ENCODE measurements around the gene PROP1. TPM values are rescaled to one million over a fixed set of nuclear protein-coding genes. Genes with fewer than 3 reads are reported as not detected.
A peak's percentile ranks its signal among the peaks of the same experiment; 100 is the strongest.
"Not testable (repeated sequence)": the region's sequence is repeated elsewhere in the genome, so short reads cannot be mapped to it uniquely, and the experiment has no call there.

PROP1 gene
- not detected in 2 replicates for total RNA-seq (ENCODE audit: low replicate concordance)

DNA sequence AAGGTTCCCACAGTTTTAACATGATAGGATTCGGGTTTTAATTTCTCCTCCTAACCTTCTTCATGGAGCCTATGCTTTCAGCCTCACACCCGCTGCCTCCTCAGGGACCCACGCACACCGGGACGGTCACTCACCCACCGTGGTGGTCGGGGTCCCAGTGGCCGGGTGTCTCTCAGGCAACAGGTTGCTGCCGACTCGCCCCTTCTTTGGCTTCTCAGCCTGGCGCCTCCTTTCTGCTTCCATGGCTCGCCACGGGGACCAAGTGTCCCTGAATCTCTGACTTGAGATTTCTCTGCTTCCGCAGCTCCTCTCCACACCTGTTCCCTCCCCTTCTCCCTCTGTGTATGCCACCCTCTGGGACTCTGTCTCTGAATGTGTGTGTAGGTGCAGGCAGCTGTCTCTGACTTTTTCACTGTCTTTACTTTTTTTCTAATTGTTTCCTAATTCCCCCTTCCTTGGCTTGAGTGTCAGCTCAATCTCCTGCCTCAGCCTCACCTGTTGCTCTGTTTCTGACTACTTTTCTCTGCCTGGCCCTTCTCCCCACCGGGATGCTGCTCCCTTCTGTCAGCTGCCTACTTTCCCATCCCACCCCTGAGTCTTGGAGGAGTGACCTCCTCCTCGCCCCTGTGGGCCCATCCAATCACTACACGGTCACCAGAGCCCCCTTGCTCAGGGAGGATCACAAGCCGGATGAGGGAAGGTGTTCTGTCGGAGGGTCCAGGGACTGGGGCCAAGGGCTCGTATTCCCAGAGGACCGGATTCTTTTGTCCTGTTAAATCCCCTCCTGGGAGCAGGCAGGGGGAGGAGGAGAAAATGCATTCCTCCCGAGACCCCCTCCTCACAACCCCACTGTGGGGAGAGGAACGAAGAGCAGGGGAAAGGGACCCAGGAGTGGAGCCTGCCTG, at the start of gene PROP1:
PROP1 (minus strand) TSS at position 552 of the 905 bp plus-strand sequence; CDS start at position 243, 309 bp downstream.
- no peak for DNase-seq (ENCODE audit: low read depth)
- TF ChIP-seq, protein P1, sequence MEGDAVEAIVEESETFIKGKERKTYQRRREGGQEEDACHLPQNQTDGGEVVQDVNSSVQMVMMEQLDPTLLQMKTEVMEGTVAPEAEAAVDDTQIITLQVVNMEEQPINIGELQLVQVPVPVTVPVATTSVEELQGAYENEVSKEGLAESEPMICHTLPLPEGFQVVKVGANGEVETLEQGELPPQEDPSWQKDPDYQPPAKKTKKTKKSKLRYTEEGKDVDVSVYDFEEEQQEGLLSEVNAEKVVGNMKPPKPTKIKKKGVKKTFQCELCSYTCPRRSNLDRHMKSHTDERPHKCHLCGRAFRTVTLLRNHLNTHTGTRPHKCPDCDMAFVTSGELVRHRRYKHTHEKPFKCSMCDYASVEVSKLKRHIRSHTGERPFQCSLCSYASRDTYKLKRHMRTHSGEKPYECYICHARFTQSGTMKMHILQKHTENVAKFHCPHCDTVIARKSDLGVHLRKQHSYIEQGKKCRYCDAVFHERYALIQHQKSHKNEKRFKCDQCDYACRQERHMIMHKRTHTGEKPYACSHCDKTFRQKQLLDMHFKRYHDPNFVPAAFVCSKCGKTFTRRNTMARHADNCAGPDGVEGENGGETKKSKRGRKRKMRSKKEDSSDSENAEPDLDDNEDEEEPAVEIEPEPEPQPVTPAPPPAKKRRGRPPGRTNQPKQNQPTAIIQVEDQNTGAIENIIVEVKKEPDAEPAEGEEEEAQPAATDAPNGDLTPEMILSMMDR (IDR thresholded peaks at IDR 0.05; ENCODE audit: insufficient read depth, low read length) = no peak
- H3K4me3 ChIP-seq (ENCODE audit: low read depth, low read length) = no peak within 1 kb of the TSS

DNA sequence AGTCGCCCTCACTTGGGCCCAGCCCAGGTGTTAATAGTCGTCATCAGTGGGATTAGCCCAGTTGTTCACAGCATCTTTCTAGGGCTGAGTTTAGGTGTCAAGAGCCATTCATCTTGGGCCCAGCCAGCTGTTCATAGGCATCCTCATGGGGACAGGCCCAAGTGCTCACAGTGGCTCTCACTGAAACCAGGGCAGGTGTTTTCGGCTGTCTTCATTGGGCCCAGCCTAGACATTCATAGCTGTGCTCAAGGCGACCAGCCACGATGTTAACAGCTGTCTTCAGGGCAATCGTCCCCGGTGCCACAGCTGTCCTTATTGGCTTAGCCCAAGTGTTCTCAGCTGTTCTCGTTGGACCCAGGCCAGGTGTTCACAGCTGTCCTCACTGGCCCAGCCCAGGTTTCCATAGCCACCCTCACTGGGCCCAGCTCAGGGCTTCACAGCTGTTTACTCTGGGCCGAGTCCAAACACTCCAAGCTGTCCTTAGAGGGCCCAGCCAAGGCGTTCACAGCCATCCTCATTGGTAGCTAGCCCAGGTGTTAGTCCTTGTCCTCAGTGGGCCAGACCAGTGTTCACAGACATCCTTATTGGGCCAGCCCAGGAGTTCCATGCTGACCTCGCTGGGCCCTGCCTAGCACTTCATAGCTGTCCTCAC, 23.5 kb upstream of the PROP1 start:
- H3K4me3 ChIP-seq (ENCODE audit: low read depth, low read length); DNase-seq (ENCODE audit: low read depth): not testable (repeated sequence)

DNA sequence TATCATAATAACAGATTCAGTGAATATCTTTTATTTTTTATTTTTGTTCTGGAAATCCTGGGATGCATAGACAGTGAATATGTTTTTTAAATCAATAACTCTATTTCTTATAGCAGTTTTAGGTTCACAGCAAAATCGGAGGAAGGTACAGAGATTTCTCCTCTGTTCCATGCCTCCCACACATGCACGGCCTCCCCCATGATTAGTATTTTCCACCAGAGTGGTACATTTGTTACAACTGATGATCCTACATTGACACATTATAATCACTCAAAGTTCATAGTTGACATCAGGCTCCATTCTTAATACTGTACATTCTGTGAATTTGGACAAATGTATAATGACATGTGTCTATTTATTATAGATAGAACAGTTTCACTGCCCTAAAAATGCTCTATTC, 16.7 kb upstream of the PROP1 start:
- H3K4me3 ChIP-seq (ENCODE audit: low read depth, low read length); DNase-seq (ENCODE audit: low read depth): not testable (repeated sequence)

DNA sequence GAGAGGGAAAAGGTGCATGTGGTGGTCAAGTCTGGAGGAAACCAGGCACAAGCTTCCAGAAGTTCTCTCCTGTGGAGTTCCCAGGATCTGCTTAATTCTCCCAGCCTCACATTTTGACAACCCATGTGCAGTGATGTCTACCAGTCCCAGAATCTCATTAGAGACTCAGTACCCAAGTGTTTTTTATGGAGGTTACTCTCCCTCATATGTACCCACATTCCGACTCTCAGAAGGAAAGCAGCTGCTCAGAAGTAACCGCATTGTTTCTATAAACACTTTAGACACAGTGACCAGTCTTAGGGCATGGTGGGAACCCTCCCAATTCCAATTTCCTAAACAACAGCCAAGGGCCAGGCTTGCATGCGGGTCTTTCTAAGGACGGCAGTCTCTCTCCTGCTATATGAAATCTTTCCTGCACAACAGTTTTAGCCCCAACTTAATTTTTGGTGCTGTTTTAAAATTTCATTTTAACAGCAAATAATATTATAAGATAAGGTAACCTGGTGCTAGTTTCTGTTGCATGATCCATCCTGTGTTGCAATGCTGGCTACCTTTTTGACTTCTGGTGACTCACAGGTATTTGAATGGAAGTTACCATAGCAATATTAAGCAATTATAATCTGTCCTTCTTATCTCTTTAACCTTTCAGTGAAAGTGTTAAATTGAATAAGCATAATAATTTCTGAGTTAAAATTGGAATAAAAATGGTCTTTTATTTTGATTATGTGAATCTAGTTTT, 15.9 kb upstream of the PROP1 start:
- DNase-seq (ENCODE audit: low read depth); H3K4me3 ChIP-seq (ENCODE audit: low read depth, low read length): not testable (repeated sequence)

DNA sequence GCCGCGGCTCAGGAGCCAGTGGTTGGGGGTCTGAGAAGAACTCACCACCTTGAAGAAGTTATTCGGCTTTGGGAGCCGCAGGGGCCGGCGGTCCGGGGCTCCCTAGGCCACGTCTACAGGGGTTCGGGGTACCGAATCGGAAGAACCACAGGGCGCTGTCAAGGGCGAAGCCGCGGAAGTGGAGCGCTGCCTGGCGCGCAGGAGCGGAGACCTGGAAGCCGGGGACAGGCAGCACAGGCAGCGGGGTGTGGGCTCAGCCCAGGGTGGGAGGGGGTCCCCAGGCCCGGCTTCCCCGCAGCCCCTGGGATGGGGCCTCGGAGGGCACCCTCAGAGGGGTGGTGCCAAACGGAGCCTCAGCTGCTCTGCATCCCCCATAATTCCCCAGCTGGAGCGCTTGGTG, 11.2 kb upstream of the PROP1 start:
- H3K4me3 ChIP-seq (ENCODE audit: low read depth, low read length); DNase-seq (ENCODE audit: low read depth): not testable (repeated sequence)

DNA sequence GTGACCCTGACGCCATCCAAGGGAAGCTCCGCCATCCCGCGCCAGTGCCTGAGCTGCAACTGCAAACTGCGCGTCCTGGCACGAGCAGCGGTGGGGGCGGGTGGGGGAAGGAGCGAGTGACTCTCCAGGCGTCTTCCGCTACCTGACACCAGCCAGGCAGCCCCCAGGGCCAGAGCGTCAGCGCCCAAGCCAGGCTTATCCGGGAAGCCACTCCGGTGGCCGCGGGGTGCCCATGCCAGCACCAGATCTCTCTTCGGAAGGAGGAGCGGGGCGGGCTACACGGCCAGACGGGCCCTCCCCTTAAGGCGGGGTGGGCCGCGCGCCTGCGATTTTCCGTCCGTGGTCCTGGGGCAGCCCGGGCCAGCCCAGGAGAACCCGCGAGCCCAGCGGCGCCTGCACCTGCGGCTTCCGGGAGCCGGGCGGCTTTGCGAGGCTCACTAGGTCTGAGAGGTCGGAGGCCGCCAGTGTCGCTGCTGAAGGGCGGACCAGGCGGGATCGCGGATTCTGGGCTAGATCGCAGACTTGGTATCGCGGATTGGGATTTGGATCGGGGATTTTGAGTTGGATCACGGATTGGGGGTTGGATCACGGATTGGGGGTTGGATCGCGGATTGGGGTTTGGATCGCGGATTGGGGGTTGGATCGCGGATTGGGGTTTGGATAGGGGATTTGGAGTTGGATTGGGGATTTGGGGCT, 10.6 kb upstream of the PROP1 start:
- not testable (repeated sequence) for H3K4me3 ChIP-seq (ENCODE audit: low read depth, low read length); DNase-seq (ENCODE audit: low read depth)

DNA sequence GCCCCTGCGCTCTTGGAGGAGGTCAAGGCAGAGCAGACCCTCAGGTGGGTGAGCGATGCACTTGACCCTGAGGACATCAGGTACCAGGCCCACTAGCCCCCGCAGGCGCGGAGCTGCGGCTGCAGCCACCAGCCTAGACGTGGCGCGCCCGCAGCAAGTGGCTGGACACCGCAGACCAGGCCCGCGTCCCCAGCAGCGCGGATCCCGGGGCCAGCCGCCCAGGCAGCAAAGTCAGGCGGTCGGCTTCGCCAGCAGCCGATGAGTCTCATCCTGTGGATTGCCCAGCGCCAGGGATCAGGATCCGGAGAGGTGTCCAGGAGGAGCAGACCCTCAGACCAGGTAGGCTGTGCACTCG, 10.1 kb upstream of the PROP1 start:
- DNase-seq (ENCODE audit: low read depth); H3K4me3 ChIP-seq (ENCODE audit: low read depth, low read length): not testable (repeated sequence)

DNA sequence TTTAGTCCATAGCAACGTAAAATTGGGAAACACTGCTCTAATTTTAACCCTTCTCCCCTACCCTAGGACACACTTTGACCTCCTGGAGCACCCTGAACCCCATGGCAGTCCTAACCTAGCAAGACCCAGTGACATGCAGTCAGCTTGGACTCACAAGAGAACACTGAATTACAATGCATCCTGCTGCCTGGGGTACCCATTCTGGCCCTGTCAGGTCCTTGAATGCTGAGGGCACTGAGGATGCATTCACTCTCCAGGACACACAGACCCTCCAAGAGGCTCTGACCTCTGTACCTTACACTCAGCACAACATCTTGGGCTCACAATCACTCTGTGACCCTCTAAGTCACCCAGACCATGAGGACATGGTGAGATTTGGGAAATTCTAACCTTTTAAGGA, 1.8 kb upstream of the PROP1 start:
- no peak overlapping the region for H3K4me3 ChIP-seq (ENCODE audit: low read depth, low read length)
- DNase-seq (ENCODE audit: low read depth) = no peak
- TF ChIP-seq, protein P1 (IDR thresholded peaks at IDR 0.05; ENCODE audit: insufficient read depth, low read length) = no peak

DNA sequence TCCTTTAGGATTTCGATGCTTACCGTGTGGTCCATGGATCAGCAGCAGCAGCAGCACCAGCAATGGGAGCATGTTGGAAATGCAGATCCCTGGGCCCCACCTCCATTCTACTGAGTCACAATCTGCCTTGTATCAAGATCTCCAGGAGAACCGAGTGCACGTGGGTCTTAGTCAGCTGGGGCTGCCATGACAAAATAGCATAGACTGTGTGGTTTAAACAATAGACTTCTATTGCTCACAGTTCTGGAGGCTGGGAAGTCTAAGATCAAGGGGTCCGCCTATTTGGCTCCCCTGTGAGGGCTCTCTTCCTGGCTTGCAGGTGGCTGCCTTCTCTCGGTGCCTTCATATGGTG, 1.3 kb upstream of the PROP1 start:
- no peak overlapping the region for H3K4me3 ChIP-seq (ENCODE audit: low read depth, low read length)
- TF ChIP-seq, protein P1 (IDR thresholded peaks at IDR 0.05; ENCODE audit: insufficient read depth, low read length) = no peak
- peak; percentile 25 for DNase-seq (ENCODE audit: low read depth)
